GM18505 (cell line): Measurements from ENCODE around the gene SLC25A13.

Experiments
- ATAC-seq: cut with Tn5 transposase; IDR thresholded peaks from one replicate; pipeline ENCODE4 v1.9.1; 2021; ENCODE audit not compliant: unreplicated experiment
- POLR2A ChIP-seq: IDR thresholded peaks from 4 replicates; pipeline ENCODE4 v1.6.1; 2011; ENCODE audit warnings: borderline replicate concordance; ENCODE audit not compliant: insufficient read depth, insufficient read length; ENCODE audit errors: extremely low read depth

Gene SLC25A13

GRCh38 chr7:96135241-96135640 lies 186.7 kb downstream of the SLC25A13 start:
- no peak for TF ChIP-seq POLR2A
- ATAC-seq: no peak

DNA sequence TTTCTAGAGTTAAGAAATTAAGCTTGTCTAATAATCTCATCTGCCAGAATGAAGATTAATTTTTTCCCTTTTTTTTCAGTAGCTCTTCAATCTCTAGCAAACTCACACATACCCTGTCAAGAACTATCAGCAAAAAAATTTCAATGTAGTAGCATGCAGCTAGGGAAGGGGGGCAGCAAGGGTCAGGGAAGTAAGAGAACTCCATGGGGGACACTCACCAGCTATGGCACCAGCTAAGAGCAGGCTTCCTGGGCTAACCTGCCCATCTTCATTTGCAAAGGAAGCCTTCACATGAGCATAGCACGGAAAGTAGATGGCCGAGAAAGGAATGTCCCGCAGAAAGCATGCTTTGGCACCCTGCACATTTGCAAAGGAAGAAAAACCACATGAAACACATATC lies 190.4 kb downstream of the SLC25A13 start:
- ATAC-seq: no peak

GRCh38 chr7:96127746-96128145 lies 194.2 kb downstream of the SLC25A13 start:
- ATAC-seq: no peak
- no peak for TF ChIP-seq POLR2A

More for the DNA sequence above, 190.4 kb downstream of the SLC25A13 start:
- no peak for TF ChIP-seq POLR2A

GRCh38 chr7:96126382-96126781 lies 195.5 kb downstream of the SLC25A13 start:
- no peak for TF ChIP-seq POLR2A
- ATAC-seq: no peak

DNA sequence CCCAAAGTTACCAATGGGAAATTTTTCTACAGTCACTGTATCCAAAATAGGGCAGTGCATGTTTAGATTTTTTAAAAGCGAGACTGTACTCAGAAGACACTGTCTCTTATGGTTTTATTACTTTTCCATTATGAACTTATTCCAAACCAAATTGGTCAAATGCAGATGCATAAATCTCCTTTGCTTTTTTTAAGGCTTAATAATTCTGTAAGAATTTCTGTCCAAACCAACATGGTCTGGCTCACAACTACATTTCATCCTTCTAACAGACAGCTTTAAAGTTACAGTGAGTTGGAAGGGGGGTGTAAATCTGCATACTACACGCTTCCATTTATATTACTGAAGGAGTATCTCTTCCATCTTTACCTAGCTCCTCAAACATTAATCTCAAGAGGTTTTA lies 199.2 kb downstream of the SLC25A13 start:
- no peak for ATAC-seq
- TF ChIP-seq POLR2A: no peak

- no peak for TF ChIP-seq POLR2A
- ATAC-seq: no peak
Observed at GRCh38 chr7:96121752-96122151, 200.1 kb downstream of the SLC25A13 start.

DNA sequence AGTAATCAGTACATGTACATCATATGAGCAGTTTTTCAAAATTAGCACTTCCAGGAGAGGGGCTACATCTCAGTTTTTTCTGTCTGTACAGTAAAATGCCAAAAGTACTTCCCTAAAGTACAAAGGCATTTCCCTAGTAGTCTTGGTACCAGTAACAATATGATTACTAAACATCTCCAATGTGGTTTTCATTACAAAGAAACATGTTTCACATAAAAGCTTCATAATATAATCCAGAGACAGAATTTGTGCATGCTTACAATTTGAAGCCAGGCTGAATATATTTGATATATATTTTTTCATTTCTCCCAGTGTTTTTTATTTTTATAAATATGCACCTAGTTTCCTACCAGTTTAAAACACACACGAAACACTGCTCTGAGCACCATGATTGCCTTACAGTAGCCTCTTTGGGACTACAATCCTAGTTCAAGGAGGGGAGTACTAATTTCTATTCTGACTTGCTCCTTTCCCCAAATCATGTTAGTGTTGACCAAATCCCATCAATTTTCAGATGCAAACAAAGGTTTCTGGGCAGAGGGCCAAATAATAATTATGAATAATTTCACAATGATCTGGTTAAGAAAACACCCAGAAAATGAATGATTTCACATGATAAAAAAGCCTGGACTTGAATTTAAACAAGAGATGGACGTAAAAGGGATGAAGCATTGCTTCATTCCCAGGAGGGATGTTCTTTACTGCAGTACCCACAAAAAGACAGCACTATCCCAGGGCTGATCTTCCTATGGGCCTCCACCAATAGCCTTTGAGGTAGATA lies 201.3 kb downstream of the SLC25A13 start:
- no peak for ATAC-seq
- no peak for TF ChIP-seq POLR2A

DNA sequence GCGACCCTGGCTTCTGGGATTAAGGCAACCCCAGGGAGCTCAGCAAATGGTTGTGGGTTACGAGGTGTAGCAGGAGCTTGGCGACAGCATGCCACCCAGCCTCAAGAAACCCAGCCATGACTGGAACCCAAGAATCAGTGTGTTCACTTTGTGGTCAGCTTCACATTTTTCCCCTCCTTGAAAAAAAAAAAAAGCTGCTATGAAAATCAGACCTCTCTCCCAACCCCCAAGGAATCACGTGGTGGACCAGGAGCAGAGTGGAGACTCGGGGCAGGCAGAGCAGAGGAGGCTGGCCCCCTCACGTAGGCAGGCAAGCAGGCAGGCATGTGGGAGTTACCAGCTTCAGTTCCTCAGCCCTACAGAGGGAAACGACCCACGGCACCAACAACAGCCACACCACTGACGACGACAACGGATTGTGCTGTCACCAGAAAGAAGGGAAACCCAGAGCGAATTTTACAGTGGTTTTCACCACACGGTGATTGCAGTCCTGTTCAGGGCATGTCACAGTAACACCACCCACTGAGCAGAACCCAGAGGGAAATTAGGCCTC lies 203.4 kb downstream of the SLC25A13 start:
- no peak for TF ChIP-seq POLR2A
- no peak for ATAC-seq

DNA sequence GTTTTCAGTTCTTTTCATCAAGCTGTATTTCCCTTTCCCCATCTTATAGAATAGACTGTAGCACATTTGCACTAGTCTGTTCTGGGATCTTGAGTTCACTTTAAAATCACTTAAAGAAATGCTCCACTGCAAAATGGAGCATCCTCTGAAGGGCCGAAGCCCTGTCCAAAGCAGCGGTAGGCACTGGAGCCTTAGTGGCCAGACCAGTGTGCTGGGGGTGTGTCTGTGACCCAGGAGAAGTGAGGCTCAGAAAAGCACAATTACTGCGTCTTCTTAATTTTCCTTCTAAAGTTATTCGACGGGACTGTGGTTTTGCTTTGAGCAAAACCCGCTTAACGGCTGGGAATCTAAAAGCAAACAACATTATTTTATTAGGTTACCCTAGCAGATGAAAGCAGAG lies 205.7 kb downstream of the SLC25A13 start:
- no peak for ATAC-seq
- TF ChIP-seq POLR2A: no peak

DNA sequence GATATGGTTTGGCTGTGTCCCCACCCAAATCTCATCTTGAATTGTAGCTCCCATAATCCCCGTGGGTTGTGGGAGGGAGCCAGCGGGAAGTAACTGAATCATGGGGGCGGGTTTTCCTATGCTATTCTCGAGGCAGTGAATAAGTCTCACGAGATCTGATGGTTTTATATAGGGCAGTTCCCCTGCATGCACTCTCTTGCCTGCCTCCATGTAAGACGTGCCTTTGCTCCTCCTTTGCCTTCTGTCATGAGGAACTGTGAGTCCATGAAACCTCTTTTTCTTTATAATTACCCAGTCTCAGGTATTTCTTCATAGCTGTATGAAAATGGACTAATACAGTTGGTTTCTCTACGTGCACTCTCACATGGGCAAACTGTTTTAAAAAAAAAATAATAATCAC lies 207.7 kb downstream of the SLC25A13 start:
- ATAC-seq: no peak
- no peak for TF ChIP-seq POLR2A

DNA sequence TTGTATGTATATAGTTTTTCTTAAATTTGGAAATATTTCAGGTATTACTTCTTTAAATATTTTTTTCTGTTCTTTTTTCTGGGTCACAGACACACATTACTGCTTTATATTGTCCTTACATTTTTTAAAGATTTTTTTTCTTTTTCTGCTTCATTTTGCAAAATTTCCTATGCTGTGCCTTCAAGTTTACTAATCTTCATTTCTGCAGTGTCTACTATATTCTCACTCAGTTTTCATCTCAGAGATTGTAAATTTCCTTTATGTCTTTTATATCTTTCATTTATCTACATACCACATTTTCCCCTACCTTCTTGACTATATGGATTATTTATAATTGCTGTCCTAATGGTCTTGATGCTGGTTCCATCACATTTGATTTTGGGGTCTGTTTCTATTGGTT lies 210.5 kb downstream of the SLC25A13 start:
- no peak for ATAC-seq
- no peak for TF ChIP-seq POLR2A

DNA sequence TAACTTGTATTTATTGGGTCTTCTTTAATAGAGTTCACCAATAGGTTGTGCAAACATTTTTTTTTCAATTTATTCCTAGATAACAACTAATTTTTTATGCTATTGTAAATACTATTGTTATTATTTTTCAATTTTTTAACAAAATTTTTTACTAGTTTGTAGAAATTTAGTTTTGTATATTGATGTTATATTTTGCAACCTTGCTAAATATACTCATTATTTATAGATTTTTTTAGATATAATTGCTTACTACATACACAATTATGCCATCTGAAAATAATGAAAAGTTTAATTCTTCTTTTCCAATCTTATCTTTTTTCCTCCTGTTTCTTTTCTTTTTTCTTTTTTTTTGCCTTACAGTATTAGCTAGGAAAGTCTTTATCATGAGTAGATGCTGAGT lies 216.9 kb downstream of the SLC25A13 start:
- TF ChIP-seq POLR2A: no peak
- ATAC-seq: no peak

DNA sequence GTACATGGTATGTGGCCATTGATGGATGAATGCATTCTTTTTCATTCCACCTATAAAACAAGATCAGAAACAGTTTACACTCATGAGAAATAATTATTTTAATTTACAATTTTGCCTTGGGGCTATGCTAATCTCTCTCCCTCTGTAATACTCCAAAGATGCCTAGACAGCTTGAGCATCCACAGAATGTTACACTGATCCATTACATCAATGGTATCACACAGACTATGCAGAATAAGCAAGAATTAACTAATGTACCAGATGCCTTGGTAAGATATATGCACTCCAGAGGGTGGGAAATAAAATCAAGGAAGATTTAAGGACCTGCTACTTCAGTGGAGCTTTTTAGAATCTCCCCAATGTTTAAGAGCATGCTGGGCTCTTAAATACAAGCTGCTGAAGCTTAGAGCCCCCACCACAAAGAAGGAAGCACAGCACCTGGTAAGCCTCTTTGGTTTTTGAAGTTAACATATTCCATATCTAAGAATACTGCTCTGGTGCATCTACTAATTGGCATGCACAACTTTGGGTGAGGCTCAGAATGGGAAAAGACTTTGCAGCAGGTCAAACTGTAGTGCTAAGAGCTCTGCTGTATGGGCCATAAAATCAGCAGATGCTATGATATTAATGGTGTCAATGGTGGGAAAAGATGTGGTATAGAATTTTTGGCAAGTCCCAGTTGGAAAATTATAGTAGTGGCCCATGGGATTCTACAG lies 219.6 kb downstream of the SLC25A13 start:
- TF ChIP-seq POLR2A: no peak
- ATAC-seq: no peak

DNA sequence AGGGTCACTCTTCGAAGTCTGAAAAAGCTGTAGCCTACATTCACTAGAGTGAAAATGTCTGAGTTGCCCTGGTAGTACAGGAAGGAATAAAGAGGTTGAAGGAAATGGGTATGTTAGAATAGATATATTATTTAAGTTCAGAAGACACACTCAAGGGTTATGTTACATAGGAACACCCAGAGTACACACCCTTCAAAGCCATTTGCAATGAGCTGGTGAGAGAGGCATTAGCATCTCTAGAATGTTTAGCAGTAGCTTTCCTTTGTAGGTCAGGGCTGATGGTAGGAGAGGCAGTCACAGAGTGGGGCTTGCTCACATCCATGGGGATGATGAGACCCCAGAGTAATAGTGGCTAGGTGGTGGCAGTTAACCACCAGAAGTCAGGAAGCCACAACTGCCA lies 221.2 kb downstream of the SLC25A13 start:
- no peak for TF ChIP-seq POLR2A
- no peak for ATAC-seq
